ENCODE data around the gene C11orf98. TPM values are rescaled to one million over a fixed set of nuclear protein-coding genes. Genes with fewer than 3 reads are reported as not detected.

C11orf98 gene
- total RNA-seq, 2 experiments from 2014 or later = 105 to 148 TPM

- CTCF ChIA-PET (ENCODE audit: unreplicated experiment) = interaction anchor here (0.6 to 1.5 kb wide), 5 partner anchors 9 to 256 kb away, joined by 3 to 5 read pairs (median 3); partner anchors contain the start of genes C11orf98 and CSKMT
- Histone ChIP-seq H3K27ac (ENCODE audit: low read depth, low read length, poor library complexity, severe bottlenecking) (peak overlapping the region; percentile 39), H2AFZ (ENCODE audit: low read length) (peak overlapping the region; percentile 75), H3K36me3 (ENCODE audit: insufficient read depth, low read length) (peaks cover 17% of the 10 kb centered on the region), H3K4me1 (ENCODE audit: insufficient read depth, low read length, poor library complexity, severe bottlenecking) (peaks cover 35% of the 10 kb centered on the region), H3K9me3 (ENCODE audit: low read length) (no peaks in the 10 kb centered on the region), H4K20me1 (ENCODE audit: insufficient read depth, low read length) (no peaks in the 10 kb centered on the region), H3K9me2 (ENCODE audit: insufficient read depth, low read length) (no peaks in the 10 kb centered on the region), H3K4me2 (ENCODE audit: low read length) (peak overlapping the region; percentile 35; the same call in 1 of the 2 replicates), H3K4me3 (ENCODE audit: low read depth, low read length, poor library complexity, severe bottlenecking) (no peak overlapping the region), H3K79me2 (ENCODE audit: insufficient read depth, low read depth, low read length) (peaks cover 14% of the 10 kb centered on the region; the same call in 1 of the 2 replicates)
- BruUV-seq (replicated peaks) = no TSS peak
- intact Hi-C loops (cut with micrococcal nuclease; ENCODE audit: unreplicated experiment) = loop anchor here (2.0 kb wide), 1 partner anchor 46 kb away; the partner anchor contains the start of gene HNRNPUL2
- peak; percentile 85 for DNase-seq (ENCODE audit: low spot score)
- TF ChIP-seq EZH2phosphoT487 (IDR thresholded peaks at IDR 0.05; ENCODE audit: borderline replicate concordance, low read depth, low read length) (no peak), CTCF (conservative IDR thresholded peaks at IDR 0.05; ENCODE audit: low read length) (peak; percentile 85)
- POLR2A ChIA-PET = interaction anchor here (0.6 to 2.5 kb wide), 25 partner anchors 9 to 1003 kb away, joined by 3 to 13 read pairs (median 4); partner anchors contain the start of genes C11orf98, CSKMT, HNRNPUL2 and INTS5
Measured at GRCh38 chr11:62680825-62681240, 15.8 kb upstream of the C11orf98 start.

- H3K4me1 ChIP-seq (ENCODE audit: insufficient read depth, low read length, poor library complexity, severe bottlenecking) = peaks cover 35% of the 10 kb centered on the region
- ChIA-PET CTCF (ENCODE audit: unreplicated experiment) (no interaction called here), POLR2A (interaction anchor here (0.6 to 1.2 kb wide), 6 partner anchors 11 to 94 kb away, joined by 3 to 4 read pairs (median 3); no protein-coding TSS in a partner anchor)
- no peak for TF ChIP-seq EZH2phosphoT487 (IDR thresholded peaks at IDR 0.05; ENCODE audit: borderline replicate concordance, low read depth, low read length)
- no peak for TF ChIP-seq CTCF (conservative IDR thresholded peaks at IDR 0.05; ENCODE audit: low read length)
- H3K9me2 ChIP-seq (ENCODE audit: insufficient read depth, low read length) = no peaks in the 10 kb centered on the region
- H3K4me2 ChIP-seq (ENCODE audit: low read length) = peak within 1 kb of the TSS; percentile 96
- H3K4me3 ChIP-seq (ENCODE audit: low read depth, low read length, poor library complexity, severe bottlenecking) = peak within 1 kb of the TSS; percentile 93
- H3K27ac ChIP-seq (ENCODE audit: low read depth, low read length, poor library complexity, severe bottlenecking) = peak within 1 kb of the TSS; percentile 57
- H3K9me3 ChIP-seq (ENCODE audit: low read length) = no peaks in the 10 kb centered on the region
- peaks cover 20% of the 10 kb centered on the region; the same call in 1 of the 2 replicates for H3K79me2 ChIP-seq (ENCODE audit: insufficient read depth, low read depth, low read length)
- peaks cover 31% of the 10 kb centered on the region for H3K36me3 ChIP-seq (ENCODE audit: insufficient read depth, low read length)
- no peaks in the 10 kb centered on the region for H4K20me1 ChIP-seq (ENCODE audit: insufficient read depth, low read length)
- intact Hi-C loops (cut with micrococcal nuclease; ENCODE audit: unreplicated experiment) = loop anchor here (5.0 kb wide), 1 partner anchor 108 kb away; the partner anchor contains the start of gene TMEM179B
- DNase-seq (ENCODE audit: low spot score) = peak; percentile 87
- TSS peak; percentile 88 for BruUV-seq (replicated peaks)
- H2AFZ ChIP-seq (ENCODE audit: low read length) = peak within 1 kb of the TSS; percentile 99
Measured at GRCh38 chr11:62678770-62679696, 14.0 kb upstream of the C11orf98 start, which contains the start of gene UBXN1. Gene UBXN1, minus strand, starts transcription at chr11:62679073. Its CDS starts 150 bp downstream, at chr11:62678923.

Data from OCI-LY7 (cell line).